Stimulated activated CD8-positive, alpha-beta memory T cell treated with anti-CD3 and anti-CD28 coated beads, Interleukin-12 subunit alpha, Interleukin-12 subunit beta, amount 100 ng/mL, for 24 hours (primary cell): Measurements from ENCODE around the gene KLHL2.
"Not testable (repeated sequence)": the region's sequence is repeated elsewhere in the genome, so short reads cannot be mapped to it uniquely, and the experiment has no call there.

Source experiments
- DNase-seq: peaks from one replicate; pipeline ENCODE4 v3.0.0-alpha.2; 2020; ENCODE audit errors: extremely low read depth

Gene KLHL2

GRCh38 chr4:165207431-165208220 is at the start of gene KLHL2:
Gene KLHL2, plus strand, starts transcription at chr4:165207561. Its CDS starts 316 bp downstream, at chr4:165207877.
- no peak for DNase-seq

GRCh38 chr4:165158762-165159161 is 48.6 kb upstream of the KLHL2 start:
- no peak for DNase-seq

- no peak for DNase-seq
These were observed 43.1 kb upstream of the KLHL2 start for GRCh38 chr4:165164257-165164656.

GRCh38 chr4:165166872-165167271 is 40.5 kb upstream of the KLHL2 start:
- DNase-seq, result not testable (repeated sequence)

GRCh38 chr4:165167650-165168049 is 39.7 kb upstream of the KLHL2 start:
- DNase-seq, result no peak

- DNase-seq, result no peak
These were observed 36.5 kb upstream of the KLHL2 start for GRCh38 chr4:165170819-165171218.

- not testable (repeated sequence) for DNase-seq
These were observed 31.9 kb upstream of the KLHL2 start for GRCh38 chr4:165175470-165175869.

- no peak for DNase-seq
These were observed 31.5 kb upstream of the KLHL2 start for GRCh38 chr4:165175879-165176278.

GRCh38 chr4:165177725-165178666 is 29.4 kb upstream of the KLHL2 start:
- DNase-seq, result no peak

GRCh38 chr4:165184220-165184619 is 23.1 kb upstream of the KLHL2 start:
- DNase-seq, result no peak

- DNase-seq, result not testable (repeated sequence)
These were observed 22.4 kb upstream of the KLHL2 start for GRCh38 chr4:165184998-165185397.

- no peak for DNase-seq
These were observed 21.9 kb upstream of the KLHL2 start for GRCh38 chr4:165185448-165185847.

GRCh38 chr4:165190591-165191347 is 16.6 kb upstream of the KLHL2 start:
- DNase-seq, result no peak

- no peak for DNase-seq
These were observed 16.1 kb upstream of the KLHL2 start for GRCh38 chr4:165191348-165191656.

GRCh38 chr4:165191814-165192499 is 15.4 kb upstream of the KLHL2 start:
- DNase-seq, result no peak

- DNase-seq, result no peak
These were observed 14.9 kb upstream of the KLHL2 start for GRCh38 chr4:165192500-165192898.

- no peak for DNase-seq
These were observed 14.4 kb upstream of the KLHL2 start for GRCh38 chr4:165192956-165193355.

GRCh38 chr4:165194368-165194767 is 13.0 kb upstream of the KLHL2 start:
- DNase-seq, result no peak

GRCh38 chr4:165198329-165198728 is 9.0 kb upstream of the KLHL2 start:
- no peak for DNase-seq

- DNase-seq, result no peak
These were observed 8.1 kb upstream of the KLHL2 start for GRCh38 chr4:165199286-165199685.

GRCh38 chr4:165199722-165200121 is 7.6 kb upstream of the KLHL2 start:
- no peak for DNase-seq

GRCh38 chr4:165201806-165202205 is 5.6 kb upstream of the KLHL2 start:
- DNase-seq, result no peak
